HepG2 (cell line): ENCODE measurements around the gene ASB16. TPM values are rescaled to one million over a fixed set of nuclear protein-coding genes. Genes with fewer than 3 reads are reported as not detected.

Experiments
- AHR ChIP-seq: IDR thresholded peaks from 2 replicates; pipeline ENCODE4 v1.6.1; 2018; ENCODE audit warnings: missing genetic modification reagents, missing compliant biosample characterization
- JDP2 ChIP-seq: sonication (generic); formaldehyde crosslinking; IDR thresholded peaks from 2 replicates; pipeline ENCODE4 v1.8.1; 2022; ENCODE audit warnings: missing genetic modification reagents, borderline replicate concordance
- KIAA2018 ChIP-seq: sonication (generic); formaldehyde crosslinking; IDR thresholded peaks from 2 replicates; pipeline ENCODE4 v1.5.0; 2020; ENCODE audit warnings: mild to moderate bottlenecking, missing genetic modification reagents, borderline replicate concordance
- NPAS2 ChIP-seq: sonication (generic); formaldehyde crosslinking; IDR thresholded peaks from 2 replicates; pipeline ENCODE4 v1.8.0; 2022; ENCODE audit warnings: mild to moderate bottlenecking, missing genetic modification reagents, borderline replicate concordance
- SKIL ChIP-seq: sonication (generic); formaldehyde crosslinking; IDR thresholded peaks from 2 replicates; pipeline ENCODE4 v1.8.0; 2022; ENCODE audit warnings: missing genetic modification reagents, mild to moderate bottlenecking, moderate library complexity, borderline replicate concordance
- SP5 ChIP-seq: IDR thresholded peaks from 2 replicates; pipeline ENCODE4 v1.6.1; 2016; ENCODE audit warnings: low read depth, borderline replicate concordance
- TOE1 ChIP-seq: sonication (generic); formaldehyde crosslinking; IDR thresholded peaks from 2 replicates; pipeline ENCODE4 v1.4.0; 2020; ENCODE audit warnings: mild to moderate bottlenecking, missing genetic modification reagents
- TSC22D2 ChIP-seq: sonication (generic); formaldehyde crosslinking; IDR thresholded peaks from 2 replicates; pipeline ENCODE4 v1.5.1; 2020; ENCODE audit warnings: missing genetic modification reagents, mild to moderate bottlenecking, borderline replicate concordance
- ZBTB14 ChIP-seq: sonication (generic); formaldehyde crosslinking; IDR thresholded peaks from 2 replicates; pipeline ENCODE4 v1.4.0; 2020; ENCODE audit warnings: missing genetic modification reagents
- ZBTB34 ChIP-seq: sonication (generic); formaldehyde crosslinking; IDR thresholded peaks from 2 replicates; pipeline ENCODE4 v1.8.0; 2022; ENCODE audit warnings: mild to moderate bottlenecking, missing genetic modification reagents
- ZNF501 ChIP-seq: sonication (generic); formaldehyde crosslinking; IDR thresholded peaks from 2 replicates; pipeline ENCODE4 v1.5.1; 2020; ENCODE audit warnings: mild to moderate bottlenecking, moderate library complexity, missing genetic modification reagents
- ZNF512 ChIP-seq: sonication (generic); formaldehyde crosslinking; IDR thresholded peaks from 2 replicates; pipeline ENCODE4 v1.4.0; 2020; ENCODE audit warnings: mild to moderate bottlenecking, missing genetic modification reagents
- ZNF792 ChIP-seq: IDR thresholded peaks from 2 replicates; pipeline ENCODE4 v1.6.1; 2016
- polyA plus RNA-seq, 8 experiments: library from polyadenylated mRNA; depleted of rRNA in 3 of 8; stranded (reverse) in 7 of 8; unstranded in 1 of 8; fragments of >200 nt; fragmentation: Illumina TruSeq in 4 of 8; extraction: Trizol in 4 of 8; gene quantifications; 2 replicates each; pipeline versions ENCODE4 v1.2.1 to v1.2.3, GENCODE V29; 2011 to 2016; ENCODE audit warnings: low read depth in 4 of 8, missing spikeins in 1 of 8, mixed read lengths in 1 of 8; ENCODE audit not compliant: insufficient read depth in 1 of 8
- total RNA-seq, 5 experiments: library from RNA; depleted of rRNA; stranded (reverse); fragments of >200 nt; fragmentation: Illumina TruSeq; extraction: Trizol; gene quantifications; 2 replicates each; pipeline ENCODE4 v1.2.3, GENCODE V29; 2016; ENCODE audit warnings: low read depth in 1 of 5

The ASB16 gene
- total and polyA plus RNA-seq, 2 of the 13 experiments (the other 11 are each of a cell fraction or from before 2014, with no cell fraction given): 0.07 TPM; not detected in 1

GRCh38 chr17:44220213-44221083 is 49.9 kb downstream of the ASB16 start (continued):
- TF ChIP-seq KIAA2018 (no peak), TOE1 (CRISPR knock-in tag) (no peak), NPAS2 (CRISPR knock-in tag) (no peak), ZNF792 (CRISPR knock-in tag) (no peak), SKIL (no peak), AHR (no peak), ZNF501 (CRISPR knock-in tag) (no peak; the same call in 1 of the 2 replicates), TSC22D2 (CRISPR knock-in tag) (no peak), JDP2 (CRISPR knock-in tag) (no peak; the same call in 1 of the 2 replicates), ZBTB14 (CRISPR knock-in tag) (peak; percentile 21), SP5 (CRISPR knock-in tag) (no peak), ZBTB34 (CRISPR knock-in tag) (no peak), ZNF512 (CRISPR knock-in tag) (no peak)
